ENCODE data around the gene CKS1B. TPM values are rescaled to one million over a fixed set of nuclear protein-coding genes. Genes with fewer than 3 reads are reported as not detected.
A peak's percentile ranks its signal among the peaks of the same experiment; 100 is the strongest.

CKS1B gene
- total and polyA plus RNA-seq, 9 of the 15 experiments (the other 6 are each of a cell fraction or from before 2014, with no cell fraction given): 215 to 1,103 (median 460) TPM

DNA sequence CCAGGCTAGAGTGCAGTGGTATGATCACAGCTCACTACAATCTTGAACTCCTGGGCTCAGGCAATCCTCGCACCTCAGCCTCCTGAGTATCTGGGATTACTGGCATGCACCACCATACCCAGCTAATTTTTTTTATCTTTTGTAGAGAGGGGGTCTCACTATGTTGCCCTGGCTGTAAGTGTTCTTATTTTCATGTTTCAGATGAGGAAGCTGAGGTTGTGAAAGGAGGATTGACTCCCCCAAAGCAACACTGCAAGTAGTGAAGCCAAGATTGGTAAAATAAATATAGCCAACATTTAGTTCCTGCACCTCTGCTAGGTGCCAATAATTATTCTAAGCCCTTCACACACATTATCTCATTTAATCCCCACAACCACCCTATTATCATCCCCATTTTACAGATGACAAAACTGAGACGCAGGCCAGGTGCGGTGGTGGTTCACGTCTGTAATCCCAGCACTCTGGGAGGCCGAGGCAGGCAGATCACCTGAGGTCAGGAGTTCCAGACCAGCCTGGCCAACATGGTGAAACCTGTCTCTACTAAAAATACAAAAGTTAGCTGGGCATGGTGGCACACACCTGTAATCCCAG lies 40.0 kb upstream of the CKS1B start (continued):
- TF ChIP-seq CHD7 (IDR thresholded peaks at IDR 0.05; ENCODE audit: low read depth, low read length) (no peak), TSC22D4 (tag; IDR thresholded peaks at IDR 0.05) (no peak), KLF1 (tag; IDR thresholded peaks at IDR 0.05) (no peak), ELF4 (CRISPR knock-in tag; IDR thresholded peaks at IDR 0.05) (no peak), MAFF (IDR thresholded peaks at IDR 0.05; ENCODE audit: low read length) (no peak), KHSRP (IDR thresholded peaks at IDR 0.05) (no peak), NBN (IDR thresholded peaks at IDR 0.05; ENCODE audit: low read depth) (no peak), ZNF121 (CRISPR knock-in tag; conservative IDR thresholded peaks at IDR 0.05) (peak; percentile 58), DACH1 (IDR thresholded peaks at IDR 0.05; ENCODE audit: partially characterized antibody) (no peak), CHD4 (IDR thresholded peaks at IDR 0.05; ENCODE audit: insufficient read depth, insufficient replicate concordance, low read depth, low read length, poor library complexity, severe bottlenecking) (no peak), PRDM10 (IDR thresholded peaks at IDR 0.05; ENCODE audit: partially characterized antibody) (no peak), RBM25 (IDR thresholded peaks at IDR 0.05; ENCODE audit: low read depth, low read length, severe bottlenecking) (peak; percentile 40), RHOXF2B (CRISPR knock-in tag; conservative IDR thresholded peaks at IDR 0.05) (no peak), PTRF (tag; IDR thresholded peaks at IDR 0.05) (no peak), PHTF2 (CRISPR knock-in tag; IDR thresholded peaks at IDR 0.05) (no peak)
